VCaP (cell line): ENCODE measurements around the gene TPPP.
"Not testable (repeated sequence)": the region's sequence is repeated elsewhere in the genome, so short reads cannot be mapped to it uniquely, and the experiment has no call there.

Experiments
- H3K27ac ChIP-seq: fragments of 450-650 bp; 2 replicates; pipeline ENCODE4 v1.5.1; 2017
- CTCF ChIP-seq: fragments of 450-650 bp; conservative IDR thresholded peaks from 2 replicates; pipeline ENCODE4 v1.5.1; 2017; ENCODE audit warnings: mild to moderate bottlenecking, moderate library complexity

TPPP gene

DNA sequence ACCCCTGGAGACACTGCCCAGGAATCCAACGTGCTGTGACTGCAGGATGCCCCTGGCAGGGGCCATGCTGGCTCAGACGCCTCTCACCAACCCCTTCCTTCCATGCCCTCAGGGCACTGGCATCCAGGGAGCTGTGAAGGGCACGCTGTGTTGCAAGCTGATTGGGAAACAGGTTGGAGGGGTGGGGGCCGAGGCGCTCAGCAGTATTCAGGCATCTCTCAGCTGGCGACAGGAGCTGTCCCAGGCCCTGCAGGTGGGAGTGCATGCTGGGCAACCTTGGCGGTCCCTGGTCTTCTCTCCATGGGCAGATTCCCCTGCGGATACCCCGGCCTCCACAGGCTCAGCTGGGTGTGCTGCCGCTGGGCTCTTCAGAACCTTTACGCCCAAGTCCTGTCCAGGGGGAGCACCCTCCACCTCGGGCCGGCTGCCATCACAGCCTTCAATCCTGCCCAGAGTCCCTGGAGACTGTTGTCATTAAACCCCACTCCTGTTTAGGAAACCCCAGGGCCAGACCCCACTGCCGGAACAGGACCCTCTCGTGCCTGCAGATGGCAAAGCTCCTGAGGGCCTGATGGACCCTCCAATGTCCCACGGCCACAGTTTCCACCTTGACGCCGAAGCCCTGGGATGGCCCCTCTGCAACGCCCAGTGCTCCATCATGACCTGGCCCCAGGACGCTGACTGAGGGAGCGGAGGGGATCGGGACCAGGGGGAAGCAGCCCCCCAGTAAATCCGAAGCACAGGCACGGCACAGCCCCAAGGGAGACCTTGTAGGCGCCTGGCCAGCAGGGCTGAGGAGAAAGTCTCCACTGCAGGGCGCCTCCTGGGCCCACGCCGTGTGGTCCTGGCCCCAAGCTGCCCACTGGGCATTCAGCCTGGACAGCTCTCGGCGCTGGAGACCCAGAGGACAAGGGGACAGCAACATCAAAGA is 9.3 kb downstream of the TPPP start:
- no peak overlapping the region for H3K27ac ChIP-seq
- TF ChIP-seq CTCF, result no peak

DNA sequence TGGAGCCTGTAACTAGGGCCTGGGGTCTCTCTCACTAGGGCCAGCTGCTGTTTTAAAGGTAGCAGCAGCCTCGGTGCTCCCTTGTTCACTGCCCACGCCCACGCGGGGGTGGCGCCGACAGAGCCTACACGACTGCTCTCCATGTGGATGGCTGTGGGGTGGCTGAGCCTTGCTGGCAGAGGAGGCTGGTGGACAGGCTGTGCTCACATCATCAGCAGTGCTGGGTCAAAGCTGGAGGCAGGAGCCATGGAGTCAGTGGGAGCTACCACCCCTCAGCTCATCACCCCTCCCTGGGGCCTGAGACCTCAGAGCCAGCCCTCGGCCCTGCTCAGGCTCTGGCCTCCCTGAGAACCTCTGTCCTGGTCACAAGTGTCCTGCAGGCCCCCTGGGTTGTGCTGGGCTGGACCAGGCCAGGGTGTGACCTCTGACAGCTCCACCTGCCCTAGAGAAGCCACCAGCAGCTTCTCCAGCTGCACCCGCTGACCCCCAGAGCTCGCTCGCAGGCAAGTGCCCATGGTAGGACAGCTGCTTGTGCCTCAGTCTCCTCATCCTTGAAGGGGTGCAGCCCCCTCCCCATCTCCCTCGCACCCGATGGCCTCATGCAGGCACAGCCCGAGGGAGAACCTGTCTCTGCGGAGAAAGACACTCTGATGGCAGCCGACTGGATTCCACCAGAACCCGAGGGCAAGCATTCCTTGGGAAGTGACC is 10.3 kb downstream of the TPPP start:
- not testable (repeated sequence) for H3K27ac ChIP-seq

DNA sequence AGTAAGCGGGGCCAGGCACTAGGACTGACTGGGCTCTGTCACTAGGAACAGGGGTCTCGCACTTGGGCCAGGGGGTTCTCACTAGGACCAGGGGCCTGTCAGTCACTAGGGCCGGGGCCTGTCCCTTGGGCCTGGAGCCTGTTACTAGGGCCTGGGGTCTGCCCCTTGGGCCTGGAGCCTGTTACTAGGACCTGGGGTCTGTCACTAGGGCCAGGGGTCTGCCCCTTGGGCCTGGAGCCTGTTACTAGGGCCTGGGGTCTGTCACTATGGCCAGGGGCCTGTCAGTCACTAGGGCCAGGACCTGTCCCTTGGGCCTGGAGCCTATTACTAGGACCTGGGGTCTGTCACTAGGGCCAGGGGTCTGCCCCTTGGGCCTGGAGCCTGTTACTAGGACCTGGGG is 10.9 kb downstream of the TPPP start:
- not testable (repeated sequence) for H3K27ac ChIP-seq

DNA sequence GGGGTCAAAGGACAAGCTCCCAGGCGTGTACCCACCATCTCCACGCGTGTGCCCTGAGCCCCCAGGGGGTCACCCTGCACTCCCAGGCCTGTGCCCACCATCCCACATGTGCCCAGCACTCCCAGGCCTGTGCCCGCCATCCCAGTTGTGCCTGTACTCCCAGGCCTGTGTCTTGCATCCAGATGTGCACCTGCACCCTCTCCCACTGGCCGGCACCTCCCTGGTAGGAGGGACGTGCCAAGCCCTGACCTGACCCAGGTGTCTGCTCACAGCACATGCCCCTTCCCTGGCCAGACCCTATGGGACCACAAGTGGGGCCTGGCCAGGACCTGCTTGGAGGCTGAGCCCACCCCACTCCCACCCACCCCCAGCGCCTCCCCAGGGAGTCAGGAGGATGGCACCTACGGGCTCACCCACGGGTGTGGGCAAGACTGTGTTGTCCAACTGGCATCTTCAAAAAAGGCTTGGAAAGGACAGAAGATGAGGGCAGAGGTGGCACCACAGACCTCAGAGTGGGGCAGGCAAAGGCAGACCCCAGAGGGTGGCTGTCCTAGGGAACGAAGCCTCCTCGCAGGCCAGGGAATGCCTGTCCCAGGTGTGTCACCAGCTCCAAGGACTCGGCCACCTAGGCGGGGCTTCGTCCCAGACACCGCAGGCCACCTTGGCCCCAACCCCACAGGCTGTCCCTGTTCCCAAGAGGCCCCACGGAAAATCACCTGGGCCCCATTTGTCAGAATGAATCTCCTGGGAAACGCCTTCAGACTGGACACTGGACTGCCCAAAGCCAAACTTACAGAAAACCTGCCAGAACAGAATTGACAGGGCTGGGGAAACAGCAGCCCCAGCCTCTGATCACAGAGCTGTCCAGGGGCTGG is 11.6 kb downstream of the TPPP start:
- H3K27ac ChIP-seq, result not testable (repeated sequence)

DNA sequence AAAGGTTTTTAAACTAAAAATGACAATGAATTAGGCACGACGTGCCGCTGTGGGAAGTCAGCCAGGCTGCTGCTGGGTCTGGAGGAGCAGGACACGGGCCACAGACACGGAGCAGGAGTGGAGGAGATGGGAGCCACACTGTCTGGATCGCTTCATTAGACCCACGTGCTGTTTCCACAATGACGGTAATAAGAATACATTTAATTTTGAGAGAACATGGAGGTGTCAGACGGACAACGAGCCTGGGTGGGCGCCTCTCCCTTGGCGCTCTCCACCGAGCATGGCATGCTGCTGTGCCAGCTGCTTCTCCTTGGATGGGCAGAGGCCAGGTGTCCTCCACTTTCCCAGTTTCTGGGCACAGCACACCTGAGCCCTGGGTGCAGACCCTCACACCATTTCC is 12.3 kb downstream of the TPPP start:
- H3K27ac ChIP-seq, result not testable (repeated sequence)

DNA sequence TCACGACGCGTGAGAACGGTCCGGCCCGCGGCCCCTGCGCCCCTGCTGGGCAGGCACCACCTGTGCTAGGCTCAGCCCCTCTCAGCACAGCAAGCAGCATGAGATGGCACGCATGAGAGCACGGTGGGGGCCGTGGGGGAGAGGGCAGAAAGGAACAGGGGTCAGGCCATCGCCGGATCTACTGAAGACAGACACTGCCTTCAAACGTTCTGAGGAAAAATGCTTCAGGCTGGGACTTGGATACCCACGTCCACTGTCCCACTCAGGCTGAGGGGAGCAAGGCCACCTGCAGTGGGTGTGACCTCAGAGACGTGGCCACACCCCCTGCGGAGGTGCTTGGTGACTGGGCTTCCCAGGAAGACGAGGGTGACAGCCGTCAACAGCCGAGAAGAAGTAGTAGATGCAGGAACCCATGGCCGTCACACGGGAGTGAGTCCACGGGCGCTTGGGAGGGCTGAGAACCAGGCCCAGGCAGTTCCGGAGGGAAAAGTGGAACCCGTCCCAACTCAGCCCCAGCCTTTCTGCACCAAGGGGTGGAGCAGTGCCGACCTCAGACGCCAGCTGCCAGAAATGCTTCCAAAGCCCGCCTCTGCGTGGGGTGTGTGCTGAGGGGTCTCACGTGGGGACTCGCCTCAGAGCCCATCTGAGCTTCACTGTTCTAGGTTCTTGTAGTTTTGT is 12.9 kb downstream of the TPPP start:
- H3K27ac ChIP-seq, result not testable (repeated sequence)

DNA sequence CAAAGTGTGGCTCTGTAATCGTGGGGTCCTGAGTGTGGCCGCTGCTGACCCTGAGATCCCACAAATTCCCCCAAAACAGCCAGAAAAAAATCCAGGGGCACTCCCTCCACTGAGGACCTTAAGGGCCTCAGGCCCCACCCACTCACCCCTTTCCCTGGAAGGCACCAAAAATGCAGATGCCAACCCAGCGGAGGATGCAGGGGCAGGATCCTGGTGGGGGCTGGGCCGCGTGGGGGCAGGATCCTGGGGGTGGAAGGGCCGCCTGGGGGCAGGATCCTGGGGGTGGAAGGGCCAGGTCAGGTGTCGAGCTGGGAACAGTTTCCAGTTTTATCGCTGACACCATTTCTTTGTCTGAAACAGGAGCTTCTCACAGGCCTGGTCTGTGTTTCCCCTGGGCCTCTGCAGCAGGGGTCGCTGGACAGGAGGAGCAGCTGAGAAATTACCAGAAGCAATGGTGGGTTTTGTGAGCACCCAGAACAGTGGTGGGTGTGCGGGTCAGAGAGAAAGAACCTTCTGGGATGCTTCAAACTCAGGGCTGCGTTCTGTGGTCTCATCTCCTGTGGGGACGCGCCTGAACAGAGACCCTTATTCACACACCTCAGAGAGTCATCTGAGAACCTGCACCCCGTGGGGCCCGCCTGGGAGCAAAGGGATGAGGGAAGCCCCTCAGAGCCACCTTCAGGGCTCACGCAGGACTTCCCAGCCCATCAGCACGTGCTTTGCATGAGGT is 13.8 kb downstream of the TPPP start:
- not testable (repeated sequence) for H3K27ac ChIP-seq

DNA sequence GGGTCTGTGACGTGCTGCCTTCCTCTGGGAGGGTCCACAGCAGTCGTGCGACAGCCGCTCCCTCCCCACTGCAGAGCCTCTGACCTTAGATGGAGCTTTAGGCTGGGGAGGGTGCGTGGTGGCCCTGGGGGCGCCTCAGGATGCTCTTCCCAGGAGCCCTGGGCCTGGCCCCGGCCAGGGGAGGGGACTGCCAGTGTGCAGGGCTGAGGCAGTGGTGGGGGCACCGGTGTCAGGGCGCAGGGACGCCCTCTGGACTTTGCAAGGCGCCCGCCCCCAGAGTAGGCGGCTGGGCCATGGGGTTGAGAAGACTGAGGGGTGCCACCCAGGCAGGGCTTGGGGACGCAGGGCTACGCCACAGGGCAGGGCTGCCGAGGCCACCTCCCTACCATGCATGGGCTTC is 14.6 kb downstream of the TPPP start:
- not testable (repeated sequence) for H3K27ac ChIP-seq

DNA sequence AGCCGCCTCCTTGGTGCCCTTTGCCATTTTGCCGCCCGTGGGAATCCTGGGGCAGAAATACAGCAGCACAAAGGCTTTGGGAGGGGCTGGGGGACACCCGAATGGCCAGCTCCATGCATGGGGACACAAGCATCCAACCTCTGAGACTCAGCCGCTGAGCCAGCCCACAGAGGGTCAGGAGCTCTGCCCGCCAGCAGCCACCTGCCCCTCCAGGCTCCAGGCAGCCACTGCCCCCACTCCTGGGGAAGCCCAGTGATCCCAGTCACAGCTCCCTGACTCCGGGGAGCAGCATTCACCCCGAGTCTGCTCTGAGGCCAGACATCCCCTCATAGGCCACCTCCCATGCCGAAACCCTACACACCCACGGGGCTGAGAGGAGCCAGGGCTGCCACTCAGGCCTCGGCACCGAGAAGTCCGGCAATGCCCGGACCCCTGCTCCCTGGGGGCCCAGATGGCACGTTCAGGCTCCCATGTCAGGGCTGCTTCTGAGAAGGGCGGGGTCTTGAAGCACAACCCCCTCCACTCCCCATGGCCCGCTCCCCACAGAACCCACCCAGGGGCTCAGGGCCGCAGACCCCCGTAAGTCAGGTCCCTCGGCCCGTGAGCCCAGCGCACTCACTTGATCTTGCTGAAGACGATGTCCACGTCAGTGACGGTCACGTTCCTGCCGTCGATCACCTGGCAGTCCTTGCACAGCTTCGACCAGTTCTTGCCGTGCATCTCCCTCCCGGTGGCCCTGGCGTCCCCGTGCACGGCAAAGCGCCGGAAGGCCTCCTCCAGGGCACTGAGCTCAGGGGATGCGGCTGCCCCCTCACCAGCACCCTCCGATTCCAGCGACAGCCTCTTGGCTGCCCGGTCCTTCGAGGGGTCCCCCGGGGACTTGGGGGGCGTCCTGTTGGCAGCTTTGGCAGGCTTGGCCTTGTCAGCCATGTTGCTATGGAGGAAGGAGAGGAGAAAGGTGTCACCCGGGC is 15.7 kb downstream of the TPPP start:
- H3K27ac ChIP-seq, result no peak overlapping the region
- TF ChIP-seq CTCF, result no peak

GRCh38 chr5:676699-677076 is 16.5 kb downstream of the TPPP start:
- no peak for TF ChIP-seq CTCF
- no peak overlapping the region for H3K27ac ChIP-seq
